Parathyroid adenoma (tissue), 2 donors: Measurements from ENCODE around the gene CD8A.

Experiments
- H2AFZ ChIP-seq: fragments of 300-600 bp; sonication (generic); one replicate; pipeline ENCODE4 v1.7.0; 2017; ENCODE audit warnings: antibody characterized with exemption, mild to moderate bottlenecking
- H3K27ac ChIP-seq: fragments of 300-600 bp; sonication (generic); one replicate; pipeline ENCODE4 v1.7.0; 2017
- H3K27me3 ChIP-seq: fragments of 300-600 bp; sonication (generic); one replicate; pipeline ENCODE4 v1.7.0; 2017; ENCODE audit warnings: low read length; ENCODE audit not compliant: control insufficient read depth, insufficient read depth
- H3K36me3 ChIP-seq: fragments of 300-600 bp; sonication (generic); one replicate; pipeline ENCODE4 v1.7.0; 2017; ENCODE audit warnings: low read length; ENCODE audit not compliant: control insufficient read depth, insufficient read depth
- H3K4me1 ChIP-seq: fragments of 300-600 bp; sonication (generic); one replicate; pipeline ENCODE4 v1.7.0; 2017; ENCODE audit warnings: control low read depth
- H3K4me2 ChIP-seq: fragments of 300-600 bp; sonication (generic); one replicate; pipeline ENCODE4 v1.7.0; 2017; ENCODE audit warnings: low read length
- H3K4me3 ChIP-seq: fragments of 300-600 bp; sonication (generic); one replicate; pipeline ENCODE4 v1.7.0; 2017; ENCODE audit warnings: low read depth, low read length
- H3K79me2 ChIP-seq: fragments of 300-600 bp; sonication (generic); one replicate; pipeline ENCODE4 v1.7.0; 2017; ENCODE audit warnings: control low read depth
- H3K9ac ChIP-seq: fragments of 300-600 bp; sonication (generic); one replicate; pipeline ENCODE4 v1.7.0; 2017; ENCODE audit warnings: mild to moderate bottlenecking
- H3K9me3 ChIP-seq: fragments of 300-600 bp; sonication (generic); one replicate; pipeline ENCODE4 v1.7.0; 2017; ENCODE audit warnings: low read length; ENCODE audit not compliant: control insufficient read depth
- TF ChIP-seq, protein P1 (sequence below): fragments of 300-600 bp; sonication (generic); IDR thresholded peaks from one replicate; pipeline ENCODE4 v1.7.0; 2017; ENCODE audit warnings: antibody characterized with exemption, mild to moderate bottlenecking
- donor health status: primary hyperparathyroidism.

Gene CD8A

DNA sequence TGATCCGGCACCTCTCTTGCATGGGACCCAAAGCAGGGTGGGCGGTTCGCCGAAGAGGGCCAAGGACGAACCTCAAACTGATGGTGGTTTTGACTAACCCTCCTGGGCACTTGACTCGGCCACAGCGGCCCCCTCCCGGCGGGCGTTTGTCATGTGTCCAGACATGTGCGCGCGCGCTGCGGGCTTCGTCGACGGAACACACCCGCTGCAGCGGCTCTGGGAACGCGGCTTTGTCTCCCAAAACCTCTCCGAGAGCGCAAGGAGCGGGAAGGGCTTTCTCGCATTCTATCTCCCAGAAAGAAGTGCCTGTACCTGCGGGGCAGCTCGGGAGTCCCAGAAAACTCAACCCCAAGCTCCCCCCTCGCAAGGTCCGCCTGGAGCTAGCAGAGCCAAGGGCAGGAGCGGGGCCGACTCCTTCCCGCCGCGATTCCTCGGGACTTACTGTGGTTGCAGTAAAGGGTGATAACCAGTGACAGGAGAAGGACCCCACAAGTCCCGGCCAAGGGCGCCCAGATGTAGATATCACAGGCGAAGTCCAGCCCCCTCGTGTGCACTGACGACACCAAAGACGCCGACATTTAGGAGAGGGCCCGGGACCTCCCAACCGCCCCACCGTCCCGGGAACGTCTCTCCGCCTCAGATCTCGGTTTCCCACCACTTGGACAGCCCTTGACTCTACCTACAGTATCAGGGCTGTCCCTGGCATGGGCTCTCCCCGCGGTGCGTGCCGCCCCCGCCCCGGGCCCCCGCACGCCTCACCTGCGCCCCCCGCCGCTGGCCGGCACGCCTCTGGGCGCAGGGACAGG lies 1.6 kb downstream of the CD8A start:
- peaks cover 5% of the 10 kb centered on the region for H3K27me3 ChIP-seq
- TF ChIP-seq, protein P1, sequence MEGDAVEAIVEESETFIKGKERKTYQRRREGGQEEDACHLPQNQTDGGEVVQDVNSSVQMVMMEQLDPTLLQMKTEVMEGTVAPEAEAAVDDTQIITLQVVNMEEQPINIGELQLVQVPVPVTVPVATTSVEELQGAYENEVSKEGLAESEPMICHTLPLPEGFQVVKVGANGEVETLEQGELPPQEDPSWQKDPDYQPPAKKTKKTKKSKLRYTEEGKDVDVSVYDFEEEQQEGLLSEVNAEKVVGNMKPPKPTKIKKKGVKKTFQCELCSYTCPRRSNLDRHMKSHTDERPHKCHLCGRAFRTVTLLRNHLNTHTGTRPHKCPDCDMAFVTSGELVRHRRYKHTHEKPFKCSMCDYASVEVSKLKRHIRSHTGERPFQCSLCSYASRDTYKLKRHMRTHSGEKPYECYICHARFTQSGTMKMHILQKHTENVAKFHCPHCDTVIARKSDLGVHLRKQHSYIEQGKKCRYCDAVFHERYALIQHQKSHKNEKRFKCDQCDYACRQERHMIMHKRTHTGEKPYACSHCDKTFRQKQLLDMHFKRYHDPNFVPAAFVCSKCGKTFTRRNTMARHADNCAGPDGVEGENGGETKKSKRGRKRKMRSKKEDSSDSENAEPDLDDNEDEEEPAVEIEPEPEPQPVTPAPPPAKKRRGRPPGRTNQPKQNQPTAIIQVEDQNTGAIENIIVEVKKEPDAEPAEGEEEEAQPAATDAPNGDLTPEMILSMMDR, result no peak
- no peaks in the 10 kb centered on the region for H3K36me3 ChIP-seq
- no peak overlapping the region for H3K4me3 ChIP-seq
- H3K4me1 ChIP-seq, result no peaks in the 10 kb centered on the region
- H3K9me3 ChIP-seq, result no peaks in the 10 kb centered on the region
- no peak overlapping the region for H3K4me2 ChIP-seq
- H3K27ac ChIP-seq, result no peak overlapping the region
- peak overlapping the region; percentile 67 for H2AFZ ChIP-seq
- no peaks in the 10 kb centered on the region for H3K79me2 ChIP-seq
- no peak overlapping the region for H3K9ac ChIP-seq

DNA sequence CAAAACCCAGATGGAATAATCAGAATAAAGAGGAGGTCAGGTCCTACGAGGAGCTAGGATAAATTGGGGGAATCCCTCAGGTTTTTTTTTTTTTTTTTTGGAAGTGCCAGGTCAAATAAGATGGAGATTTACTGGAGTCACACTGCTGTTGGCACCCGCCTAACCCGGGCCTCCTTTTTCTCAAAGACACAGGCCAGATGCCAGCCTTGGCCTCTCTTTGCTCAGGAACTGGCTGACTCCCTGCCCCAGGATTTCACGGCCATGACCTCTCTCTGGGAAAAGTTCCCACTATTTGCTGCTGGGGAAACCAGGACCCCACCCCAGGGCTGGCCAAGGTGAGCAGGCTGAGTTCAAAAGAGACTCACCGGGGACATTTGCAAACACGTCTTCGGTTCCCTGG lies 2.5 kb downstream of the CD8A start:
- peaks cover 5% of the 10 kb centered on the region for H3K27me3 ChIP-seq

DNA sequence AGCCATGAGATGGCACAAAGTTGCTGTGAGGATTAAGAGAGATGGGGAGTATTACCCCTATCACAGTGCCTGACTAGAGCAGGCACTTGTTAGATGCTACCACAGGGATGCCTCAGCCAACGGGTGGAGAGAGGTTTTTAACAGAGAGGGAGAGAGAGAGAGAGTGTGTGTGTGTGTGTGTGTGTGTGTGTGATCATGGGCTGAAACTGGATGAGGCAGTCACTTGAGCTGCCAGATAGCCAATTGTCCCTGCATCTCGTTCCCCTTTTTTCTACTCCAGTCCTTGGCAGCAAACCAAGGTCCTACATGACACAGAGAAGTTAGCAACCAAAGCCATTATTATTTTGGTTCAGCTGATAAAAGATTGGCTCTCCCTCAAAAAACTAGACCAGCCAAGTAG lies 3.0 kb downstream of the CD8A start:
- Histone ChIP-seq H2AFZ (no peak overlapping the region), H3K36me3 (no peaks in the 10 kb centered on the region), H3K27ac (no peak overlapping the region), H3K27me3 (peaks cover 5% of the 10 kb centered on the region), H3K4me1 (no peaks in the 10 kb centered on the region), H3K9me3 (no peaks in the 10 kb centered on the region), H3K4me2 (no peak overlapping the region), H3K9ac (no peak overlapping the region), H3K79me2 (no peaks in the 10 kb centered on the region), H3K4me3 (no peak overlapping the region)
- TF ChIP-seq, protein P1, result no peak

More for the DNA sequence above, 2.5 kb downstream of the CD8A start:
- Histone ChIP-seq H3K79me2 (no peaks in the 10 kb centered on the region), H3K4me1 (no peaks in the 10 kb centered on the region), H3K9me3 (no peaks in the 10 kb centered on the region), H3K4me2 (no peak overlapping the region), H3K27ac (no peak overlapping the region), H3K36me3 (no peaks in the 10 kb centered on the region), H3K9ac (no peak overlapping the region), H2AFZ (no peak overlapping the region), H3K4me3 (no peak overlapping the region)
- TF ChIP-seq, protein P1, result no peak

DNA sequence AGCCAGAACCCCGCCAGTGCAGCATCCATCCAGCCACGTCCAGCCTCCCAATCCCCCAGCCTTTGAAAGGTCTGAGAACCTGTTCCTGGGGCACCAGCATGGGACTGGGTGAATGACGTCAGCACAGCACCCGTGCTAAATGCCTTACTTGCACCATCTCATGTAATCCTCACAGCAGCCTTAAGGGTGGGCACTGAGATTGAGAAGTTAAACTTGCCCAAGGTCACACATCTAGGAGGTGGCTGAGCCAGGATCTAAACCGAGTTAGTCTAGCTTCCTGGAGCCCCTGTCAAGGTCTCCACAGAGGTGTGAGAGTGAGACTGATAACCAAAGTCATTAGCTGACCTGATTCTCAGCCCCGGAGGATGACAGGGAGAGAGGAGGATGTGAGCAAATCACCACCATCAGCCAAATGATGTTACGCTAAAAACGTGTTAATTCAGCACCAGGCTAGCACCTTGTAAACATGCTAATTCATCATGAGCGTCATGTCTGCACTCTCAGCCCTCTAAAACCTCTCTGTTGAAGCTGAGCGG lies 4.6 kb downstream of the CD8A start:
- H2AFZ ChIP-seq, result no peak overlapping the region
- no peak overlapping the region for H3K4me3 ChIP-seq
- H3K36me3 ChIP-seq, result no peaks in the 10 kb centered on the region
- peaks cover 5% of the 10 kb centered on the region for H3K27me3 ChIP-seq
- H3K4me1 ChIP-seq, result no peaks in the 10 kb centered on the region
- H3K79me2 ChIP-seq, result no peaks in the 10 kb centered on the region
- no peak overlapping the region for H3K9ac ChIP-seq
- H3K4me2 ChIP-seq, result no peak overlapping the region
- H3K27ac ChIP-seq, result no peak overlapping the region
- no peaks in the 10 kb centered on the region for H3K9me3 ChIP-seq
- TF ChIP-seq, protein P1, result no peak

GRCh38 chr2:86785456-86785855 lies 5.3 kb downstream of the CD8A start:
- no peak overlapping the region for H2AFZ ChIP-seq
- TF ChIP-seq, protein P1, result no peak
- peaks cover 5% of the 10 kb centered on the region for H3K27me3 ChIP-seq
- H3K9ac ChIP-seq, result no peak overlapping the region
- no peaks in the 10 kb centered on the region for H3K36me3 ChIP-seq
- H3K9me3 ChIP-seq, result no peaks in the 10 kb centered on the region
- no peak overlapping the region for H3K4me3 ChIP-seq
- H3K79me2 ChIP-seq, result no peaks in the 10 kb centered on the region
- no peak overlapping the region for H3K4me2 ChIP-seq
- no peak overlapping the region for H3K27ac ChIP-seq
- H3K4me1 ChIP-seq, result no peaks in the 10 kb centered on the region
